Endothelial cell of umbilical vein (primary cell): ENCODE results near the gene ENDOD1. TPM values are rescaled to one million over a fixed set of nuclear protein-coding genes. Genes with fewer than 3 reads are reported as not detected.
"Not testable (repeated sequence)": the region's sequence is repeated elsewhere in the genome, so short reads cannot be mapped to it uniquely, and the experiment has no call there.

Experiments used
- BruUV-seq: library from RNA; stranded (reverse); fragments of 400-500 nt; replicated peaks from 2 replicates; lab custom pipeline; 2021; lab: Mats Ljungman, UMichigan
- CTCF ChIA-PET: fragments of 300-600, 350-600 bp; sonication (Branson Sonifier 250); formaldehyde crosslinking; loops from one replicate; lab custom pipeline; 2021; ENCODE audit warnings: antibody characterized with exemption, inconsistent platforms; lab: Charles Lee
- POLR2A ChIA-PET: fragments of 300-600, 350-600 bp; sonication (Branson Sonifier 250); formaldehyde crosslinking; loops from one replicate; lab custom pipeline; 2021; ENCODE audit warnings: antibody characterized with exemption, inconsistent platforms; lab: Charles Lee
- DNase-seq: peaks from one replicate; pipeline ENCODE4 v3.0.0-alpha.2; 2011; ENCODE audit warnings: low read depth, low spot score
- FAIRE-seq: peaks from 2 replicates; lab custom pipeline; 2011; peaks lifted over from hg19 to GRCh38; lab: Jason Lieb, UNC
- H2AFZ ChIP-seq: 2 replicates; pipeline ENCODE4 v1.6.0; 2012; ENCODE audit warnings: low read depth, low read length, control low read depth, inconsistent platforms
- H3K27ac ChIP-seq: 2 replicates; pipeline ENCODE4 v1.5.1; 2011; ENCODE audit warnings: low read depth, mild to moderate bottlenecking, control low read depth, low read length, moderate library complexity; ENCODE audit not compliant: insufficient read depth
- H3K27me3 ChIP-seq, 2 experiments: 2 replicates each; pipeline versions ENCODE4 v1.6.0 to v1.6.1; 2011; ENCODE audit warnings: low read length in 2 of 2, mixed read lengths in 1 of 2; ENCODE audit not compliant: control insufficient read depth in 2 of 2, insufficient read depth in 2 of 2
- H3K36me3 ChIP-seq, 2 experiments: 2 replicates in 1 of 2; 3 replicates in 1 of 2; pipeline ENCODE4 v1.5.1; 2011; ENCODE audit warnings: low read length in 2 of 2, mild to moderate bottlenecking in 1 of 2, moderate library complexity in 1 of 2; ENCODE audit not compliant: control insufficient read depth in 2 of 2, insufficient read depth in 2 of 2; ENCODE audit errors: extremely low read depth in 1 of 2
- H3K4me1 ChIP-seq: 3 replicates; pipeline ENCODE4 v1.5.1; 2011; ENCODE audit warnings: mild to moderate bottlenecking, low read length; ENCODE audit not compliant: control insufficient read depth, insufficient read depth; ENCODE audit errors: extremely low read depth
- H3K4me2 ChIP-seq: 2 replicates; pipeline ENCODE4 v1.6.1; 2011; ENCODE audit warnings: low read length, control low read depth, mixed read lengths; ENCODE audit not compliant: insufficient read depth
- H3K4me3 ChIP-seq, 3 experiments: fragments of 200-600 bp in 1 of 3; sonication (generic), shearing (Covaris generic) in 1 of 3; replicated peaks in 1 of 3; 2 replicates each; pipeline ENCODE4 v1.5.1; 2011 to 2016; ENCODE audit warnings: control low read depth in 3 of 3, low read length in 3 of 3, mild to moderate bottlenecking in 2 of 3, inconsistent platforms in 1 of 3, low read depth in 1 of 3, moderate library complexity in 1 of 3; ENCODE audit not compliant: insufficient read depth in 1 of 3
- H3K79me2 ChIP-seq: 2 replicates; pipeline ENCODE4 v1.6.0; 2012; ENCODE audit warnings: low read length, inconsistent platforms; ENCODE audit not compliant: control insufficient read depth, insufficient read depth
- H3K9ac ChIP-seq: replicated peaks from 2 replicates; pipeline ENCODE3; 2011; ENCODE audit warnings: low read length, control low read depth; ENCODE audit not compliant: insufficient read depth; ENCODE audit errors: extremely low read depth
- H3K9me1 ChIP-seq: replicated peaks from 3 replicates; pipeline ENCODE4 v1.6.0; 2011; ENCODE audit warnings: mild to moderate bottlenecking, low read length; ENCODE audit not compliant: control insufficient read depth, insufficient read depth; ENCODE audit errors: extremely low read depth
- H3K9me3 ChIP-seq: replicated peaks from 2 replicates; pipeline ENCODE4 v1.5.1; 2012; ENCODE audit warnings: low read length, inconsistent platforms; ENCODE audit not compliant: control insufficient read depth, insufficient read depth
- H4K20me1 ChIP-seq: replicated peaks from 2 replicates; pipeline ENCODE3; 2011; ENCODE audit warnings: mild to moderate bottlenecking, low read length; ENCODE audit not compliant: control insufficient read depth, insufficient read depth; ENCODE audit errors: extremely low read depth
- EZH2 ChIP-seq: IDR thresholded peaks from 2 replicates; pipeline ENCODE4 v1.6.1; 2012; ENCODE audit warnings: borderline replicate concordance, low read depth, mild to moderate bottlenecking, moderate library complexity, low read length, inconsistent platforms; ENCODE audit not compliant: severe bottlenecking
- MYC ChIP-seq: IDR thresholded peaks from one replicate; pipeline ENCODE4 v1.6.1; 2011; ENCODE audit warnings: mild to moderate bottlenecking, low read depth, low read length
- dilution Hi-C: fragments of 300-500 bp; cut with MboI; formaldehyde crosslinking; loops from one replicate; pipeline ENCODE4 v1.15.0; 2019; ENCODE audit warnings: low sequenced_read_pairs; ENCODE audit not compliant: extremely low pct_ligation_motif_present
- intact Hi-C: fragments of 100-400 bp; cut with micrococcal nuclease; formaldehyde crosslinking; loops from one replicate; pipeline ENCODE4 v1.10.0; 2022
- polyA plus RNA-seq, 4 experiments: library from polyadenylated mRNA; depleted of rRNA in 3 of 4; stranded (reverse) in 3 of 4; unstranded in 1 of 4; fragments of >200 nt; gene quantifications; 2 replicates each; pipeline versions ENCODE4 v1.2.1 to v1.2.3, GENCODE V29; 2011 to 2012; ENCODE audit warnings: missing spikeins in 1 of 4
- total RNA-seq: library from RNA; stranded (reverse); gene quantifications from 2 replicates; pipeline ENCODE4 v1.2.3, GENCODE V29; 2021

The ENDOD1 gene
- total and polyA plus RNA-seq, 2 donors (not counting 3 experiments of a cell fraction or from before 2014, with no cell fraction given) = 10.5 to 20.5 TPM

GRCh38 chr11:95044010-95044409 lies 45.6 kb upstream of the ENDOD1 start:
- ChIA-PET CTCF (interaction anchor here (0.6 to 1.0 kb wide), 2 partner anchors 23 kb away, joined by 3 read pairs; partner anchors contain the start of gene SRSF8), POLR2A (no interaction called here)
- intact Hi-C loops = no loop called here
- H3K9me3 ChIP-seq = no peaks in the 10 kb centered on the region
- no peak overlapping the region for H3K27ac ChIP-seq
- FAIRE-seq (no peak), DNase-seq (no peak)
- H3K4me1 ChIP-seq = no peaks in the 10 kb centered on the region
- H3K4me3 ChIP-seq = no peak overlapping the region
- H3K9me1 ChIP-seq = no peaks in the 10 kb centered on the region
- H3K4me2 ChIP-seq = no peak overlapping the region
- no peak overlapping the region for H3K9ac ChIP-seq
- H4K20me1 ChIP-seq = no peaks in the 10 kb centered on the region
- H3K79me2 ChIP-seq = no peaks in the 10 kb centered on the region
- TF ChIP-seq EZH2 = no peak
- no TSS peak for BruUV-seq
- no peak overlapping the region for H2AFZ ChIP-seq
- dilution Hi-C loops = no loop called here
- H3K27me3 ChIP-seq = peaks cover 16 to 40% of the 10 kb centered on the region in 2 experiments
- no peaks in the 10 kb centered on the region for H3K36me3 ChIP-seq

GRCh38 chr11:95045812-95046211 lies 43.8 kb upstream of the ENDOD1 start:
- FAIRE-seq = no peak
- Histone ChIP-seq H3K4me2 (no peak overlapping the region), H3K79me2 (no peaks in the 10 kb centered on the region), H3K9me1 (no peaks in the 10 kb centered on the region), H3K4me1 (no peaks in the 10 kb centered on the region), H4K20me1 (no peaks in the 10 kb centered on the region), H2AFZ (no peak overlapping the region), H3K9me3 (no peaks in the 10 kb centered on the region), H3K27me3 (peaks cover 16 to 40% of the 10 kb centered on the region in 2 experiments), H3K27ac (no peak overlapping the region), H3K4me3 (no peak overlapping the region), H3K36me3 (no peaks in the 10 kb centered on the region), H3K9ac (no peak overlapping the region)
- dilution Hi-C loops = no loop called here
- intact Hi-C loops = no loop called here
- DNase-seq = no peak
- ChIA-PET POLR2A (interaction anchor here (1.3 kb wide), 1 partner anchor 22 kb away, joined by 4 read pairs; no protein-coding TSS in a partner anchor), CTCF (interaction anchor here (1.2 kb wide), 1 partner anchor 12 kb away, joined by 3 read pairs; no protein-coding TSS in a partner anchor)
- TF ChIP-seq MYC = no peak
- BruUV-seq = no TSS peak

- H3K9me3 ChIP-seq, H3K36me3 ChIP-seq, POLR2A ChIA-PET, H4K20me1 ChIP-seq, H3K4me1 ChIP-seq, H2AFZ ChIP-seq, H3K4me3 ChIP-seq, dilution Hi-C loops, H3K79me2 ChIP-seq, DNase-seq, H3K4me2 ChIP-seq, intact Hi-C loops, FAIRE-seq, H3K27ac ChIP-seq, BruUV-seq, H3K9ac ChIP-seq, H3K9me1 ChIP-seq: not testable (repeated sequence)
- CTCF ChIA-PET = interaction anchor here (1.1 to 2.0 kb wide), 2 partner anchors 7 to 18 kb away, joined by 3 to 5 read pairs; partner anchors contain the start of gene SRSF8
- peaks cover 15 to 31% of the 10 kb centered on the region in 2 experiments for H3K27me3 ChIP-seq
Observed at GRCh38 chr11:95049122-95049521, 40.5 kb upstream of the ENDOD1 start, which contains the start of gene KDM4F. KDM4F (plus strand) TSS chr11:95049422.
